ENCODE data around the gene NFYC.

Gene NFYC

DNA sequence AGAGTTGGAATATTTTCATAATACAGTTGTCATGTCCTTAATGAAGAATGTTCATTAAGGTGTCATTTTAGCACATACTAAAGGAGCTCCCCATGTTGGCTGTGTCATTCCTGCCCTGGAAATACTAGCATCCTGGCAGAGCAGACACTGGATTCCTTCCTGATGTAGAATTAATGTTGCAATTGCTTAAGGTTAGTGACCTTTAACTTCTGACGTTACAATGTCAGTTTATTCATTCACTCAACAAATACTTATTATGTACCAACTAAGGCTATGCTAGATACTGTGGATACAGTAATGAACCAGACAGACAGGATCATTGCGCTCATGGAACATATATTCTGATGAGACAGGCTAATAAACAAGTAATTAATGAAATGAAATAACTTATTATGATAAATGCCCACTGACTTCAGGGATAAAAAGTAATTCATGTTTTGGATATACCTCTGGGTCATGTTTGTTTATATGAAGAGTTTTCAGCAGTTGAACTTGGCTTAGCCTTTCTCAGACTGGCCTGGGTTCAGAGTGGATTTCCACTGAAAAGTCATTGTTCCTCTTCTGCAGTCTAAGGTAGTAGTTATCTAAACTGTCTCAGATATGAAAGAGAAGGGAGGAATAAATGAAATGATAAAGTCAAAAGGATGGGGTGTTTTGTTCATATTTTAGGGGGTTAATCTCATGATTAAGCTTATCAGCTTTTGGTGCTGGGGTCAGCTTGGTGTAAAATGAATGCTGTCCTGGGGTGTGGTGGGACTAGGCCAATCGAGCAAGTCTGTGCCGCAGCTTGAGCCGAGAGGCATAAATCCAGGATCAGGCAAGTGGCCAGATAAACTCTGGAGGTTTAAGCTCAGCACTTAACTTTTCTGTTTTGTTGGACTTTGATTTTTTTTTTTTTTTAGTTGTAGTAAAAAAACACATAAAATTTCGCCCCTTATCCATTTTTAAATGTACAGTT, 48.8 kb downstream of the NFYC start:
- DNase-seq = no peak

DNA sequence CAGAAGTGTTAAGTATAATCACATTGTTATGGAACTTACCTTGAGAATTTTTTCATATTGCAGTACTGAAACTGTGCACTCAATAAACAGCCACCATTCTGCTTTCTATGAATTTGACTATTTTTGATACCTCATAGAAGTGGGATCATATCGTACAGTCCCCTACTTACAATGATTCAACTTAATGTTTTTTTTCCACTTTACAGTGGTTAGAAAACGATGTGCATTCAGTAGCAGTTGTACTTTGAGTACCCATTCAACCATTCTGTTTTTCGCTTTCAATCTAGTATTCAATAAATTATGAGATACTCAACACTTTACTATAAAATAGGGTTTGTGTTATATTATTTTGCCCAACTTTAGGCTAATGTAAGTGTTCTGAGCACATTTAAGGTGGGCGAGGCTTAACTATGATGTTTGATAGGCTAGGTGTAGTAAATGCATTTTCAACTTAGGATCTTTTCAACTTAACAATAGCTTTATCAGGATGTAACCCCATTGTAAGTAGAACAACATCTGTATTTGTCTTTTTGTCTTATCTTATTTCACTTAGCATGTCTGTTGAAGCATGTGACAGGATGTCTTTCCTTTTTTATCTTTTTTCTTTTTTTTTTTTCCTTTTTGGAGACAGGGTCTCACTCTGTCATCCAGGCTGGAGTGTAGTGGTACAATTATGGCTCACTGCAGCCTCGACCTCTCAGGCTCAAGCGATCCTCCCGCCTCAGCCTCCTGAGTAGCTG, 49.7 kb downstream of the NFYC start:
- DNase-seq = no peak

DNA sequence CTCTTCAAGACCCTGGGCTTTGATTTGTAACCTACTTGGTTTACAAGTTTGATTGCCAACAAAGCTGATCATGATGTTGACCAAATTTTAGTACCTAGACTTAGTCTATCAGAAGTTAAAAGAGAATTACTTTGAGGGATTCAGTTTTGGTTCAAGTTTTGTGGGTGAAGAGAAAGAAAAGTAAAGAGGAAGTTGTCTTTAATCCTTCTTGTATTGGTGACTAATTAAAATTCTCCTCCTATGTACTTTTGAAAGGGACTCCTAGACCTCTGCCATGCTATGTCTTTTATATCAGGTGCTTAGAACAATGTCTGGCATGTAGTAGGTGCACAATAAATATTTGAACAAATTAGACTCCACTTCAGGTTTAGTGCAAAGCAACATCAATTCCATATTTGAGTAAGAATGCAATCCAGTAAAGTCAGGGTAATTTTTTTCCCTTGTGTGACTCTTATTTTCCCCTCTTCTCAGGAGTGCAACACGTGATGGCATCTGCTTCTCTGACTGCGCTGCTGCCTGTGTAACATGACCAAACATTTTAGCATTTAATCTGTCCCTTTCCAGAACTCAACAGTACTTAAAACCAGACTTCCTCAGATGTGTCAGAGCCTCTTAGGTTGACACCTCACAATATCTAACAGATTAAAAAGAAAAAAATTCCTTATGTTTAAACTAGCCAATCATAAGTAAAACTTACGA, 51.0 kb downstream of the NFYC start:
- DNase-seq = no peak

DNA sequence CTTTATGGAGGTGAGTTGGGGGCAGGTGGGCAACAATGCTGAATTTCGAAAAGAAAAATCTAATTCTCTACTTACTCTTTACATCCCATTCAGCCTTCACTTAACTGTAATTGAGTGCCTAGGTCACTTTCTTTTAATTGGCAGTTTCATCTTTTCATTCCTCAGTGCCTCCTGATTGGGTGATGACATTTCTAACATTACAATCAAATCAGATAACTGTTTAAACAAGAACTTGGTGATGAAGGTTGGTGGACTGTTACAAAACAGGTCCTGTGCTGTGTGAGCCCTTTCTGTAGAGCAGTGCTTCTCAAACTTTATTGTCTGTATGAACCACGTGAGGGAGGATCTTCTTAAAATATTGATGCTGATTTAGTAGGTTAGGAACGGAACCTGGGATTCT, 51.9 kb downstream of the NFYC start:
- no peak for DNase-seq

DNA sequence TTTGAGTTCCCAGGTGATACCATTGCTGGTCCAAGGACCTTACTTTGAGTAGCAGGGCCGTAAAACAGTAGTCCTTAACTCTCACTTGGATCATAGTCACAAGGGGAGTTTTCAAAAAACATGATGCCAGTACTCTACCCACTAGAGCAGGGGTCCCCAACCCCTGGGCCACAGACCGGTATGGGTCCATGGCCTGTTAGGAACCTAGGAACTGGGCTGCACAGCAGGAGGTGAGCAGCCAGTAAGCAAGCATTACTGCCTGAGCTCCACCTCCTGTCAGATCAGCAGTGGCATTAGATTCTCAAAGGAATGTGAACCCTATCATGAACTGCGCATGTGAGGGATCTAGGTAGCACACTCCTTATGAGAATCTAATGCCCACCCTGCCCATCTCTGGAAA, 52.4 kb downstream of the NFYC start:
- no peak for DNase-seq

DNA sequence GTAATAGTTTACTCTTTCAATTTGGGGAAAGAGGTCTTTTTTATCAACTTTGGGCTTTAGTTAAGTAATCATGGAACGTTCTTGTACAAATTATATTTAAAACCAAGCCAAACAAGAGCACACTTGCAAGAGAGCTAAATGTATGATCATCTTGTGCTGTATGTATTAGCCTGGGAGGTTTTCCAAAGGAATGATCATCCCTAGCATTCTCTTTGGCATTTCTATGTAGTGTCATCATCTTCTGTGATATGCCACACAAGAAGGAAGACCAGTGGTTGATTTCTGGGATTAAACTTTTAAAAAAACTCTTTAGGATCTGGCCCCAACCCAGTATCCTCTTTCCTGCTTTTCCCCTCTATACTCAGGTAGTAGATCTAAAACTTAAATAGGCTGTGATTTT, 53.7 kb downstream of the NFYC start:
- no peak for DNase-seq

DNA sequence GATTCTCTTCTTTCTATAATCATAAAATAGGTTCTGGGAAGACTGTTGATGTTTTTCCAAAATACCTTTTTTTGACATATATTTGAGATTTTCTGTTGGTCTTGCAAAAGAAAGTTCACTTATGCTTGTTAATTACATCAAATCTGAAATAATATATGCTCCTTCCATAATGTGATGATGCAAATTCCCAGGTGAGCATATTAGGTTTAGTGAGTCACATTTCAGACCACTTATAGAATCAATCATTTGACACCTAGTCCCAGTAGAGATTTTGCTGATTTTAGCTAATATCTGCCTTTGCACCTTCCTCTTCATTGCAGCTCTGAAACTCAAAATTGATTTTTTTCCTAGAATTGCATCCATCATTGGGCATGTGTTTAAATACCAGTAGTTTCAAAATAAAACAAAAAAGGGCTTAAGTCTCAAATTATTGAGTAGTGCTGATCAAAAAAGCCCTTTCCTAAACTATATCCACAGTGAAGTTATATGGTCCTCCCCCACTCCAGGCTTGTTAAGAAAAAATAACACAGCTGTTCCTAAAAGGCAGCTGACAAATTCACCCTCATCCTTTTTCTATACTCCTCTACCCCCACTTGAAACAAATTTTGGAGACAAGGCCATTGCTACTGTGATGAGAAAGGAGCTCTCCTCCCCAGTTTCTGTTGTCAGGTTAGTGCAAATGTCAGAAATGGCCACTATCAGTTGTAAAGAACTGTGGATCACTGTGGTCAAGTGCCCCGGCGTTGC, 55.0 kb downstream of the NFYC start:
- DNase-seq = no peak

DNA sequence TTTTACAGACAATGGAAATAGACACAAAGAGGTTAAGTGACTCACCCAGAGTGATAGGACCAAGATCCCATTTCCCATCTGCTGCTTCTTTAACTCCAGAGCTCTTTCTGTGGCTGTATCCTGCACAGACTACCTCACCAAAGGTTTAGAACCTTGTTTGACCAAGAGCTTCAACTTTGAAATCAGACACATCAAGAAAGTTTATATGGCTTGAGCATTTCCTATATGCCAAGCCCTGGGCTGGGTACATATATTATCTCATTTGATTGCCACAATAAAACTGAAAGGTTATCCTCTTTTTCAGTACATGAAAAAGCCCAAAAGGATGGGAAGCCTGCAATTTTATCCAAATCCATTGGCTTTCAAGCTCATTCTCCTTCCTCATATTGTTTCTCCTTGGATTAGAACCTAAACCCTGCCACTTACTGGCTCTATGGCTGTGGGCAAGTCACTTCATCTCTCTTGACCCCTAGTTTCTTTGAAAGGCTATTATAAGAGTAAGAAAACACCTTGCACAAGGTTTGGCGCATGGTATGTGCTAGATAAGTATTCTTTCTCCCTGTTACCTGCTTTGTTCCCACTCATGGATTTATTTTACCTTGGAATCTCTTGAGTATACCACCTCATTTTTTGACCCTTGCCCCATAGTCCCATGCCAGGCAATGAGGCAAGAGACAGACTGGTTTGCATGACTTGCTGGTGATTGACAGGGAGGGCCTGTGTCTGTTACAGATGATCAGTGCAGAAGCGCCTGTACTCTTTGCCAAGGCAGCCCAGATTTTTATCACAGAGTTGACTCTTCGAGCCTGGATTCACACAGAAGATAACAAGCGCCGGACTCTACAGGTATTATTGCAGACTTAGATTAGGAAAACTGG, 57.6 kb downstream of the NFYC start:
- DNase-seq = no peak

DNA sequence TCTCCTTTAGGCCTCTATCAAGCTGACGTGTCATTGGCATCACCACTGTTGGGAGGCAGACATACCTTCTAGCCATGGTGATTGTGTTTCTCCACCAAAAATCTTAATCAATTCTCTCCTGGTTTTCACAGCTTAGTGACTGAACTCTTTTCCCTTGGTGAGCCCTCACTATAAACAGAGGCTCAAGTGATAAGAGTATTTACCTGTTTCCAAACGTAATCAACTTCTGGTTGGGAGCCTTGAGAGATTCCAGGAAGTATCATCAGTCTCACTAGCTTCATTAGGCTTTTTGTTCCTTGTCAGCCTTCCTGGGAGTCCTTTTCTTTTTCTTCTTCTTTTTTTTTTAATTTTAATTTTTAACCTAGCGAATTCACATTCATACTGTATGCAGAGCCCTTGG, 58.3 kb downstream of the NFYC start:
- no peak for DNase-seq

DNA sequence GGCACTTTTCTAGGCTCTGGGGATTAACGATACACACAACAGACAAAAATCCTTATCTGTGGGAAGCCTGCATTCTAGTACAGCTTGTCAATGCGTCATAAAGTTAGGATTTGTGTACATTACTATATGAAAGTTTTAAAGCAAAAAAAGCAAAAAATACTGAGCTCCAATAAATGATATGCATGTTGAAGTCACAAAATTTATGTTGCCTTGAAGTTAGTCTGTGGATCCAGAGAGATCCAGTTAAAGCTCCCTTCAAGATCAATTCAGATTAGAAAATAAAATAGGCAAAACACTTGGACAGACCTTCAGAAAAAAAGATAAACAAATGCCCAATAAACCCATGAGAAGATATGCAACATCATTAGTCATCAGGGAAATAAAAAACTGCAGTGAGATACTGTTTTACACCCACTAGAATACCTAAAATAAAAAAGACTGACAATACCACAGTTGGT, 59.0 kb downstream of the NFYC start:
- DNase-seq = no peak

DNA sequence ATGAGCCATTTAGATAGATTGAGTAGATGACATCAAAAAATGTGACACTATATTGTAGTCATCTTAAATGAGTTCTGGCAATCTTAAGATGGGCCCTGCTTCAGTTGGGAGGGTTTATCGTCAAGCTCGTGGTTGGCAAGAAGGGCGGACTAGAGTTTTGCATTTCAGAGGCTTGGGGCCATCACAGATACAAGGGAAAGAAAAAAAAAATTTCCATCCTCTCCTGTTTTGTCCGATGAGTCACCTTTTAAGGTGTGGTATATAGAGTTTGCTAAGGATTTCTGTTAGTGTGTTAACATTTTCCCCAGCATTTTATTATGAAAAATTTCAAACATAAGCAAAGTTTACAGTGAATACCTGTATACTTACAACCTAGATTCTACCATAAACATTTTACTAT, 60.3 kb downstream of the NFYC start:
- DNase-seq = no peak

DNA sequence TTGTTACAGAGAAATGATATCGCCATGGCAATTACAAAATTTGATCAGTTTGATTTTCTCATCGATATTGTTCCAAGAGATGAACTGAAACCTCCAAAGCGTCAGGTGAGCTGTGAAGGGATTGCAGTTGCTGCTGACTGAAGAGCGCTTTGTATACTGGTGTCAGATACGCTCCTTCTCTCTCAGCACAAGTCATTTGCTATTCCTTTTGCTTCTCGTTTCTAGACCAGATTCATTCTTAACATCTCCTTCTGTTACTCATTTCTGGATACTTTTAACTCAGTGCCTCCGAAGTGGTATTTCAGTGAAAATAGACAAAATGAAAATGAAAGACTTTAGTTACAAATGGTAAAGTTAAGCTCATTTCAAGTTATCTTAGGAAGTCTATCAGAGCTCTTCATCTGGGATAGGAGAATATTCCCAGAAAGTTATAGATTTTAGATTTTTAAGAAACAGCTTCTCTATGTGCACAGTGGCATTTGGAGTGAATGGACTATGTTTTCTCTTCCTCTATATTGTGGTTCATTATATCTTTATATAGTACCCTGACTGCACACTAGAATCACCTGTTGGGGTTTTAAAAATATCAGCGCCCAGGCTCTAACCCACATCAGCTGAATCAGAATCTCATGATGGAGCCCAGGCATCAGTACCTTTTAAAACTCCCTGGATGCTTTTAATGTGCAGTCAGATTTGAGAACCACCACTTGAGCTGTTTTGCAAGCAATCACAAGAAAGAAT, 61.8 kb downstream of the NFYC start:
- DNase-seq = no peak

DNA sequence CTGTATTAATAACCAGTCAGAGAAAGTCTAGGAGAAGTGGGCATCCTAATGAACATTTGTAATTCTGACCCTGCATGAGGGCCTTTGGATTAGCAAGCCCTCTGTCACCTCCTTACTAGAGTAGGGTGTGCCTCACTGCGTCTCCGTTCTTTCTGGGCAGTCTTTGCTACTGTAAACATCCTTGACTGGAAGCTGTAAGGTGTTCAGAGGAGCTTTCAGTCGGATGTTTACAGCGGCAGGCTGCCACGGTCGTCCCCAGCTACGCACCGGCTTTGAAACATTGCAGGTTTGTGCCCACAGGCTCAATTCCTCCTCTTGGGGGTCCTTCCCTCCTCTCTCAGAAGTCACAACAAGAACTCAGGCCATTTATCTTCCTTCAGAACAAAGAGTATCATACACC, 62.7 kb downstream of the NFYC start:
- no peak for DNase-seq

DNA sequence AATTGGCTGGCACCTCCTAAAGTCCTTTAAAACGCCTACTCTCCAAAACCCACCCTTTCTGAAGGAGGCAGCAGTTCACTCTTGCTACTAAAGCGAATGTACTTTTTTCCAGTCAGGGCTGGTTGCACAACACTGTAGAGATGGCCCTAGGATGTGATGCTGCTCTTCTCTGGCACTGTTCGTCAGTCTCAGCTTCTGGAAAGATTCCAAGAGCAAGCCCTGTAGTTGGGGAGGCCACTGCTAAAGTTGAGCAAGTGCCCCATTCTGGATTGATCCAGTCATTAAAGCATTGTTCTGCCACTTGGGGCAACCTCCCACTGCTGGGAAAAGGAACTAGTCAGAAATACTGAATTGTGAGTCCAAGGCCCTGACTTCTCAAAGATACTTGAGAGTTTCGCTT, 63.6 kb downstream of the NFYC start:
- no peak for DNase-seq

DNA sequence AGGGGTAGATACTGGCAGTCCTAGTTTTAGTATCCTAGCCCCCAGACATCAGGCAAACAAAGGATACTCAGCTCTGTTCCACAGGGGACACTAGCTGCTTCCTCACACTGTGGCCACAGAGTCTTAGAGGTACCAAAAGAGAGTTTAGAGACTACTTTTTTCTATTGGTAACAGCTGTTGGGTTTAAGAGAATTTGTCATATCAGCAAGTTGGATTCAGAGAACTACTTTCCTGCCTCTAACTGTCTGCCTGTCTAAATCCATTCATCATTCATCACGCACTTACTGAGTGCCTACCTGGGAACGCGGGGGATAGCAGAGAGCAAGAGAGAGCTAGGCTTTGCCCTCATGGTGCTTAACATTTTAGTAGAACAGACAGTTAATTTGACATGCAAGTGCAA, 65.0 kb downstream of the NFYC start:
- DNase-seq = no peak

DNA sequence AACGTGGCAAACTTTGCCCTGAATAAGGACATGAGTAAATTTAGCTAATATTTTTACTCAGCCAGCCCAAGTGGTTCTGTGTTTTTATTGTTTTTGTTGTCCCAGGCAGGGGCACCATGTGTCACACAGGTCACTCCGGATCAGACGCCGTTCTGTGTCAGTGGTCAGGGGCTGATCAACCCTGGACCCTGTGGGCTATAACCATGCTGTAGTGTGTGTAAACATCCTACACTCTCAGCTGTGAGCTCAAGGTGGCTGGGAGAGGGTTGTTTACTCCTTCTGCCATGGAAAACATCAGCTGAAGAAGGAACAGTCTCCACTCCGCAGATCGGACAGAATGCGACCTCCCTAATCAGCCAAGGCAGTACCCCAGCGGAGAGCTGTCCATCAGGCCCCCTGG, 65.6 kb downstream of the NFYC start:
- DNase-seq = no peak

DNA sequence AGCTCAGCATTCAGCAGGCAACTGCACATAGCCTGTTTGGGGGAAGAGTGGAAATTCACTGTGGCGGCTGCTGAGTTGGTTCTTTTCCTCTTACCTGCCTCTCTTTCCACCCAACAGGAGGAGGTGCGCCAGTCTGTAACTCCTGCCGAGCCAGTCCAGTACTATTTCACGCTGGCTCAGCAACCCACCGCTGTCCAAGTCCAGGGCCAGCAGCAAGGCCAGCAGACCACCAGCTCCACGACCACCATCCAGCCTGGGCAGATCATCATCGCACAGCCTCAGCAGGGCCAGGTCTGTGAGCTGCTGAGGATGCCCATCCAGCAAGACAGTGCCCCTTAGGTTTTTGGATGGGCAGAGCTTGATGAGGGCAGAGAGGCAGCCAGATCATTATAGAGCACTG, 66.5 kb downstream of the NFYC start:
- no peak for DNase-seq

DNA sequence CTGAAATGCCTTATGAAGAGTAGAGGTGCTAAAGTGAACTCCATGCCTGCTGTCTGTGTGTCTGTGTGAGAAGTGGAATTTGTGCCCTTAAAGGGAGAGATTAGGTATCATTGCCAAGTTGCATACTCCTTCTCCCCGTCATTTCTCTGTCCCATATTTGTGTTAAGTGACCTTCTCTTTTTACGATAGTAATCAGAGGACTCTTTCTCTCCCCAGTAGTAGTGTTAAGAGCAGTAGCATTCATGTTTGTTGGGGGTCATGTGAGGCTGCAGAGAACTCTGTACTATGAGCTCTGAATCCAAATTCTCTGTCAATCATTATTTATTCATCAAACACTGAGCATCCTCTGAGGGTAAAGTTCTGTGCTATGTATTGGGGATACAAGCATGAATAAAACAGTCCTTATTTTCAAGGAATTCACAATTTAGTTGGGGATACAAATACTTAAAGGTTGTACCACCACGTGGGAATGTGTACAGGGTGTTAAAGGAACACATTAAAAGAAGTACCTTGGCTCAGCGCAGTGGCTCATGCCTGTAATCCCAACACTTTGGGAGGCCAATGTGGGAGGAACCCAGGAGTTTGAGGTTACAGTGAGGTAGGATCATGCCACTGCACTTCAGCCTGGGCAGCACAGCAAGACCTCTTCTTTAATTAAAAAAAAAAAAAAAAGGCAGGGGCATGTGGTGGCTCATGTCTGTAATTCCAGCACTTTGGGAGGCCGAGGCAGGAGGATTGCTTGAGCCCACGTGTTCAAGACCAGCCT, 67.3 kb downstream of the NFYC start:
- DNase-seq = no peak

DNA sequence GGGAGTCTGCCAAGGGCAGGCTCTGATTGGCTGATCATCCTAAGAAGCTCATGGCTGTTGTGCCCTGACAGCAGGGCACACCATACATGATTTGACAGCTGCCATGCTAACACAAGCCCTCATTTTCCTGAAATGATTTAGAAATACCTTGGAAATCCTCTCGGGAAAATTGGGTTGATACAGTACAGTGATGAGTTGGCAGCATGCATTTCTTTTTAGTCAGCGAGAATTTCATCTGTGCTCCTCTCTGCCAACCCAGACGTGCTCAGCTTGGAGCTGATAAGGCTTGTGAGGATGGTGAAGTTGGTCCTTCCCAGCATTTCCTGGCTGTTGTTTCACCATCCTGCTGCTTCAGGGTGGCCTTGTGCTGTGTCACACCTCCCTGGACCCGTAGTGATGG, 69.5 kb downstream of the NFYC start:
- no peak for DNase-seq

All from left hindlimb (tissue), 1 donor.